HG03571 (cell line): Measurements from ENCODE around the gene TMEM163.
"Not testable (repeated sequence)": the region's sequence is repeated elsewhere in the genome, so short reads cannot be mapped to it uniquely, and the experiment has no call there.

Source experiments
- ATAC-seq: cut with Tn5 transposase; IDR thresholded peaks from one replicate; pipeline ENCODE4 v1.9.1; 2021; ENCODE audit not compliant: unreplicated experiment

TMEM163 gene

DNA sequence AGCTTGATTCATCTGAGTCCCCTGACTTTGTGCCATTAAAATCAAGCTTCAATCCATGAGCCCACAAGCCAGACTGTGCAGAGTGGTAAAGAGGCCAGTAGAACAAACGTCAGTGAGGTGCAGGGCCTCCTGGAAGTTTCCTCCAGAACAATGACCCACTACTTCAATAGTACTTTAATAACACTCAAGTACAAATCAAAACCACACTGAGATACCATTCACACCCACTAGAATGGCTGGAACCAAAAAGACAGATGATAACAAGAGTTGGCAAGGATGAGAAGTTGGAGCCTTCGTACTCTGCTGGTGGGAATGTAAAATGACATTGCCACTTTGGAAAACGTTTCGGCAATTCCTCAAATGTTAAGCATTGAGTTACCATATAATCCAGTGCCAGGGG is 181.1 kb downstream of the TMEM163 start:
- no peak for ATAC-seq

DNA sequence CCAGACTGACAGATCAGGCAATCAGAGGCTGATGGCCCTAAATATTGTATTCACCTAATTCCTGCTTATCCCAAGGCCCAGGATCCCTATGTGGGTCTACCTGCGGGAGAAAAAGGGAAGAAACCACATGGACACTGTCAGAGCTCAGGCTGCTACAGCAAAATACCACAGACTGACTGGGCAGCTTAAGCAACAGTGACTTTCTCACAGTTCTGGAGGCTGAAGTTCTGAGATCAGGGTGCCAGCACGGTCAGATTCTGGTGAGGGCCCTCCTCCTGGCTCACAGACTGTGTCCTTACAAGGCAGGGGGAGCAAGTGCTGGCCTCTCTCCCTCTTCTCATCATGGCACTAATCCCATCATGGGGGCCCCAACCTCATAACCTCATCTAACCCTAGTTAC is 181.7 kb downstream of the TMEM163 start:
- ATAC-seq = no peak

DNA sequence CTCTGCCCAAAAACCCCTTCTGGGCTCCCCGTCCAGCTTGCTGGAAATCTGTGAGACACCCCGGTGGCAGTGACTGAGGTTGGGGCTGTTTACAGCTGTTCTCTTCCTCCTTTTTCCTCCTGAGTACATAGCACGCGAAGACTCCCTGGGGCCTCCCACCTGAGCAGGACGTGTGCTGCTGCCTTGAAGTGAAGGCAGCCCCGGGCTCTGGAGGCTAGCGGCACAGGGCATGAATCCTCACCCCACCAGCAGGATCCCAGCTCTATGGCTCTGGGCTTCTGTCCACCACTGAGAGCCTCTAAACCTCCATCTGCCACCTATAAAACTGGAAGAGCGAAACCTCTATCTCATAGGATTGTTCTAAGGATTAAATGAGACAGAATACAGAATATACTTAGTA is 182.5 kb downstream of the TMEM163 start:
- no peak for ATAC-seq

DNA sequence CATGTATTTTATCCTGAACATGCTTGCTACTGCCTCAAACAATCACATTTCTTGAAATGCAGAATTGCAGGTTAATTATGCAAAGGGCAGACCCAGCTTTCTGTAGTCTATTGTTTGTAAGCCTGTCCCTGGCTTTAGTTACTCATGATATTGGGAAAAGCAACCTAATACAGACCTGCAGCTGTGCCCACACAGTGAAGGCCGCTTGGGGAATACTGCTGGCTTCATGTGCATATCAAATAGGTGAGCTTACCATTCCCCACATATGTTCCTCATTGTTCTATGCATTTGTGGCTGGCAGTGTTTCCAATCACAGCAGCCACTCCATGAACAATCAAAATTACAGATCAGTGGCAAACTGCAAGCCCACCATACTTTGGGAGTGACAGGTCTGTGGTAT is 186.3 kb downstream of the TMEM163 start:
- ATAC-seq = no peak

DNA sequence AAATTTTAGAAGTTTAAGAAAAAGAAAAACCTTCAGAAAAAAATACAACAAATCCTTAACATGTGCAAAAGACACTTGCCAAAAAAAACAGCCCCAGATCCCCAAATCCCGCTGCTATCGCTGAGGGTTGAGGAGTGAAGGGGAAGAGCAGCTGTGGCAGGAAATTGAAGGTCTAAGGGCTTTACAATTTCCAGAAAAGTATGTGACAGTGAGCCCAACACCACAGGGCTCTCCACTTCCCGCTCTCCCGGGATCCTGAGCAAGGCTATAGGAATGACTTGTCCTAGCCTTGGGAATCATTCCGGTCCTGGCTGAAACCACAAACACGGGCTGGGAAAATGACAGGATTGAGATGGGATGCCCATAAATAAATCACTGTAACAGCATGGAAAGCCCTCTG is 191.4 kb downstream of the TMEM163 start:
- ATAC-seq = no peak

DNA sequence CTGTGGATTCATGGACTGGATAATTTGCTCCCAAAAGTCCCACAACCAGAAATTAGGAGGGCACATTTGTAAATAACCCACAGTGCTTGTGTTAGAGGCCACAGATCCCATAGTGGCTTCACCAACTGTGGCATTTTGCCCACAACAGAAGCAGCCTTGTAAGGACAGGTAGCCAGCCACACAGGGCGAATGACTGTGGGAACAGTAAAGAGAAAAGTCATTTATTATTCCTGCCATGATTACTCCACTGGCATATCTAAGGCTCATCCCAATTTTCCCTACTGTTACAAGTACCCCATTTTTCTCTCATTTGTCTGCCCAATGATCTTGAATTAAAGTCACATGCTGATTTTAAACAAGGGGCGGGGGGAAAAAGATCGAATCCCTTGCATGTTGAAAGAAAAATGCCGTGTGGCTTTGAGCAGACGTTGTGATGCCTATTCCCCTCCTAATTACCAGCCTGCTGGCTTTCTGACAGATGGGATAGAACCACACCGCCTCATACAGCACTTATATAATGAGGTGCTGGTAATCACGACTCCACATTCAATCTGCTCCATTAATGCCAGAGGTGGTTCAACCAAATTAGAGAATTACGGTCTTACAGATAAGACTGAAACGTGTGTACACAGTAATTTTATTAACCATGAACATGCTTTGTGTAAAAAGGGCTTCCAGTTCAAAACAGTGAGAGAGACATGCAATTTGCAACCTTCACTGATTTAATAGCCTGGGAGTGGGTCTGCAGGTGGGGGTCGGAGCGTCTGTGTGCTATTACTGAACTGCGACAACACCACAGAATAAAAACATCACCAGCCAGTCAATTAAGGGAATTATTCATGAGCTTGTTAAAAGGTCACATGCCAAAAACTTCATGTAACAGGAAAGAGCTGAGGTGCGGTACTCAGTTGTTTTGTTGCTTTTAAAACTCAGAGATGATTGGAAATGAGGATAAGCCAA is 196.0 kb downstream of the TMEM163 start:
- no peak for ATAC-seq

DNA sequence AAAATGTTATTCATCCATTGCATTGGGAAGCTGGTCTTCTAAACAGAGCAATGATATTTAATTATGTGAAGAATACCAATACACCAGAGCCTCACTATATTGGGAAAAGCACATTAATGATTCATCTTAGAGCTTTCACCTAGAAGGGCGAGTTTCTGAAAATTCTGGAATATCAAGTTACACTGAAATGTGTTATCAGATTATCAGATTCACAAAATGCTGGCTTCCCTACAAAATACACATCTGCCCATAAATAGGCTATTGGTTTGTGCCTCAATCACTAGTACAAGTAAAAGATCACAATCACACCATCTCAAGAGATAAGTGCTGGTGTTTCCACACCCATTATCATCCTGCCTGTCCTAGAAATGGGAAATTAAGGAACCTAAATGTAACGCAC is 200.7 kb downstream of the TMEM163 start:
- no peak for ATAC-seq

DNA sequence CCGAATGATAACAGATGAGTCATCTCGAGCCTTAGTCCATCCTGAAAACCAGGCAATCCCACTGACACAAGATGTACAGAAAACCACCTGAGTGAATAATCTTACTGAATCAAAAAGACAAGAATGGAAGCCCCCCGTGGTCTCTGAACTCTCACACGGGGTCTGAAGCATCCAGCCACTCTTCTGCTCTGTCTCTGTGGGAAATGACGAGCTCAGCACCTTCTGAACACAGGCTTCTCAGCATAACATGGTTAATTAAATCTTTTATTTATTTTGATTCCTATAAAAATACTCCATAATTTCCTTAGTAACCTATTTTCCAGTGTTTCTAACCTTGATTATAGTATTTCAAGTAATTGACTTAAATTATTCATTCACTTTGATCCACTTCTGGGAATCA is 203.7 kb downstream of the TMEM163 start:
- ATAC-seq = no peak

DNA sequence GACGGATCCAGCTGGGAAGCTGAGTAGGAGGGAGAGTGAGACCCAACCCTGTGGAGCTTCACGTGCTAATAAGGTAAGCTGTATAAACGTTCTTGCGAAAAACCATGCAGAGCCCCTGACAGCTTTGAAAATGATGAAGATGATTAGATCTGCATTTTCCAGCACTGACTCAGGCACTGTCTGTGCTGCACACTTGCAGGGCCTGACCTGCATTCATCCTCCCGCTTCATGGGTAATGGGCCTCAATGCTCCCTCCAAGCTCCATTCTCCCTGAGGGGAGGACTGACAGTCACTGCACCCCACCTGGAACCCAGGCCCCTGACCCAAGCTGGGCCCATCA is 205.4 kb downstream of the TMEM163 start:
- ATAC-seq = no peak

DNA sequence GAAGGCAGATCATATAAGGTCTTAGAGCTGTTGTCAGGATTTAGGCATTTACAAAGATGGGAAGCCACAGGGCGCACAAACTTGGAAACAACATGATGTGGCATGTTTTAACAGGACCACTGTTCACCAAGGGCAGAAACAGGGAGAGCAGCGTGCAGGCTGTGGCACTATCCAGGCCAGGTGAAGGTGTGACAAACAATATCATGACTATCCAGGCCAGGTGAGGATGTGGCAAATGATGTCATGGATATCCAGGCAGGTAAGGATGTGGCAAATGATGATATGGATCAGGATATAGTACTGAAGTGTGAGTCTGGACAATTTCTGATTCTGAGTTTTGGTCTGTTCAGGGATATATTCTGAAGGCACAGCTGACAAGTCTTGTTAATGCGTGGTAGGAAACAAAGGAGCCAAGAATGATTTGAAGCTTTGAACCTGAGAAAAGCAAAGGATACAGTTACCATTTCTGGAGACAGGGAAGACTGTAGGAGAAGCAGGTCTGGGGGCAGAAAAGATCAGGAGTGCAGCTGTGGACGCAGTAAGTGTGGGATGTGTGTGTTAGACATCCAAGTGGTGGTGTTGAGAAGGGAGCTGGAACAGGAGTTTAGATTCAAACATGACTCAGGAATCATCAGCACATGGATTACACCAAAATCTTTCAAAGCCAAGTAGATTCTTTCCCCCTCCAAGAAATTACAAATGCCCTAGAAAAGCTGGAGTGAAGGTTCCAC is 205.9 kb downstream of the TMEM163 start:
- no peak for ATAC-seq

DNA sequence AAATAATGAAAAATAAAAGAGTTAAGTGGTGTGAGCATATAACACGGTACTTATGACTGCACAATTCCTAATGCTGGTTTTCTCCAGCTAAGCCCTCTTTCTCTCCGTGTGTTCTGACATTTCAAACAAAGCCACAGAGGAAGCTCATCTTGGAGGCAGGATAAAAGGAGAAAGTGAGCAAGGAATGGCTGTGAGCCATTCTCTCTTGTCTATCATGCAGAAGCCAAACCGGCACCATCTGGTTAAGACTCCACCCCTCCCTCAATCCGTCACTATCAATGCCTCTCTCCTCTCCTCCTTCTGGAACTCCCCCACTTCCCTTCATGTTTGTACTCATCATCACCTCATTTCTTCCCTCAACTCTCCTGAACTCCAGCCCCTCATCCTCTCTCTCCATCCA is 210.4 kb downstream of the TMEM163 start:
- ATAC-seq = no peak

DNA sequence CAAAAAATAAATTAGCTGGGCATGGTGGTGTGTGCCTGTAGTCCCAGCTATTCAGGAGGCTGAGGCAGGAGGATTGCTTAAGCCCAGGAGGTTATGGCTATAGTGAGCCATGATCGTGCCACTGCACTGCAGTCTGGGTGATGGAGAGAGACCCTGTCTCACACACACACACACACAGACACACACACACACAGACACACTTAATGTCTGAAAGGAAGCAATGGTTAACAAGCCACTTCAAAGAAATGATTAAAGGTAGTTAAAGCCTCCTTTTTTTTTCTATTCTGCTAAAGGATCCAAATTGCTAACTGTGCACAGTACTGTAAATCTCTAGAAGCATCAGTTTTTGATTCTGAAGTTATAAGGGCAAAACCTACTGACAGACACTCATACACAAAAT is 211.1 kb downstream of the TMEM163 start:
- ATAC-seq = no peak

DNA sequence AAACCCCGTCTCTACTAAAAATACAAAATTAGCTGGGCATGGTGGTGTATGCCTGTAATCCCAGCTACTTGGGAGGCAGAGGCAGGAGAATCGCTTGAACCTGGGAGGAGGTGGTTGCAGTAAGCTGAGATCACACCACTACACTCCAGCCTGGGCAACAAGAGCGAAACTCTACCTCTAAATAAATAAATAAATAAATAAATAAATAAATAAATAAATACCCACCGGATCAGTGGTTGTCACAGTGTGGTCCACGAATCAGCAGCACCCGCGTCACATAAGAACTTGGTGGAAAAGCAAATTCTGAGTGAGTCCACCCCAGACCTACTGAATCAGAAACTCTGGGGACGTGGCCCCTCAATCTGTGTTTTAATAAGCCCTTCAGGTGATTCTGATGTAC is 211.6 kb downstream of the TMEM163 start:
- ATAC-seq = not testable (repeated sequence)

DNA sequence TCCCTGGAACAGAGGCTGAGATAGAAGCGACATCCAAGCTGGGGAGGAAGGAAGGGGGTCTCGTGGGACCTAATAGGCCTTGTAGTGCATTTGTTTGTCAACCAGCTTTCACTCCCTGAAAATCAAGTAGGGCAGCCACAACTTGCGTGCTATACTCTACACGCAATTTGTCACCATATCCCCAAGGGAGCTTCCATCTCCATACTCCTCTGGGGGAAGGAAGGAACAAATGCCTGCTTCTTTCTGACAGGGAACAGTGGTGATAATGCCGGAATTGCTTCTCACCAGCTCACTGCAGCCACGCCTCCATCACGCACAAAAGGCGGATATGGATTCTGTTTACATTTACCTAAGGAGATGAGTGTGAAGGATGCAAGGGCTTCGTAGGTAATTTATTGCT is 213.4 kb downstream of the TMEM163 start:
- ATAC-seq = no peak

DNA sequence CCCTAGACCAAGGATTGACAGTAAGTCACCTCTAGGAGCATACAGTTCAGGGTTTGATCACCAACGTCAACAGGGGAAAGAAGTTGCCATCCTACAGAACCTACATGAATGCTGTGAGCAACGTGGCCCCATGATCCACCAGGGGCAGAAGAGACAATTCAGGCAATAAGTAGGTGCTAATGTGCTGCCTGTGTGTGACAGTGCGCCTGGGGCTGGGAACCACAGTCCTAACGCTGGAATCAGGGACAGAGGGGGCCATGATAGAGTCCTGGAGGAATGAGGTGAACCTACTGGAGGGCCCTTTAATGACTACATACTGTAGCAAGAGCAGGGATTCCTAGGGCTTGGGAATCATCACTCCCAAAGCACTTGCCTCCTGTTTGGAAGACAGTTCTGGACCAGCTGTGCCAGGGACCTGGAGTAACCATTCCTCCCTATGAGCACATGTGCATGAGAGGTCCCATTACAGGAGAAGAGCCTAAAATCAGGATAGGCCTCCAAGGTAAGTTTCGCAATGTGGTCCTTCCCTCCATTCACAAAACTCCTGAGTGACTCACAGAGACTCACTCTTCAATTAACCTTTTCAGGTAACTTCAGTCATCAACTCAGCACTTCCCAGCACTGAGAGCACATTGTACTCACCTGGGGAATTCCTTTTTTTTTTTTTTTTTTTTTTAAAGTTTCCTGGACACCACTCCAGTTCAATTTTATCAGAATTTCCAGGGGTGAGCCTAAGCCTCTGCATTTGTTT is 214.0 kb downstream of the TMEM163 start:
- ATAC-seq = no peak

DNA sequence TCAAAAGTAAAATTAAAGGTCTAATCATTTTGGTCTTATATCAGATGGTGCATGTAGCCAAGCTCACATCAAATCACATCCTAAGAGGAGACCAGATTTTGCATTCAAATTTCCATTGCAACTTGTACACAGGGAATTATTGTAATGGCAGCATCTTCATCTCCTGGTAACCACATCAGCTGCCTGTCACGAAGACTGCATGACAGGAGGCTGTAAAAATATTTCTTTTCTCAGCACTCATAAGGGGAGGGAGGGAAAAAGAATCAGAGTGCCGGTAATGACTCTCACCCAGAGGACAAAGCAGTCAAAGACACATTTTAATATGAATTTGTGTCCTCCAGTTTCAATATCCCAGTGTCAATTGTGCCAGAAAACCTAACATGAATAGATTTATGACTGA is 216.7 kb downstream of the TMEM163 start:
- ATAC-seq = no peak

DNA sequence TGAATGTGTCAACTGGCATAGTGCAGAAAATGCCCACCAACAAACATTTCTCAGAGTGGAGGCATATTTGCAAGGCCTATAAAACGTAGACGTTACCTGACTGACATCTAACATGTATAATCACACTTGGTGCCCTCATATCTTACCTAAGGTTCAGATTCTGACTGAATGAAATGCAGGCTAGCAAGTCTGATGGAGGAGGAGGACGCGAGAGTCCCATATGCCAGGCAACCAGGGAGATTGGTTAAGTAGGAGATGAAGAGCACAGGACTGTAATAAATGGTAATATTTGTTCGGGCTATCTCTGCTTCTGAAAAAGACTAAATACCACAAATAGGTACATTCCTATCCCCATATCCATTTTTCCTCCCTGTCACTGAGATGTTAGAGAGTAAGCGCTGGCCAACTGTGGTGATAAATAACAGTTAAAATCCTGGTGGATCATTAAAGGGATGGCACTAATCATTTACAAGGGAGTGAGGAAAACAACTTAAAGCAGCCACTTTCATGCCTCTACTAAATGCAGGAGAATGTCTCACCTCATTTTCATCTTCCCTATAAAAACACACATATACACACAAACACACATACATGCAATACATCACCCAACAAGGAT is 217.2 kb downstream of the TMEM163 start:
- ATAC-seq = no peak

DNA sequence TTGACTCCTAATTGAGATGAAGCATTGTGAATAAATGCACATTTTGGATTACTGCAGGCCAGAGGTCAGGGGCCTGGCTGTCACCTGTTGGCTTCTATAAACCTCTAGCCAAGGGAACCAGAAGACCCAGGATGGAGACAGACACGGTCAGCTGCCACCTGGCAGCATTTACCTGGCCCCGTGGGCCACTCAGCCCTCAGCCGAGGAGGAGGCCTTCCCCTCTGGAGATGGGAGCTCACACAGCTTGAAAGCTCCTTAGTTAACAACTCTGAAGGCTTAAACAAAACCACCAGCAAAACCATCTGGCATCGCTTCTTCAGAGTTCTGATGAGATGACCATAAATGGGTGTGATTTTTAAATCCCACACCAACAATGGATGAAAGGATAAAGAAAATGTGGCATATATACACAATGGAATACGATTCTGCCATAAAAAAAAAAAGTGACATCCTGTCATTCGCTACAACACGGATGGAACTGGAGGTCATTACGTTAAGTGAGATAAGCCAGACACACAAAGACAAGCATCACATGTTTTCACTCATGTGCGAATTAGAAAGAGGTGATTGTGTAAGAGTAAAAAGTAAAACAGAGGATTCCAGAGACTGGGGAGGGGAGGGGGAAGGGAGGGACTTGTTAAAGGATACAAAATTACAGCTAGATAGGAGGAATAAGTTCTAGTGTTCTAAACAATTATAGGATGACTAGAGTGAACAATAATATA is 218.4 kb downstream of the TMEM163 start:
- ATAC-seq = no peak

DNA sequence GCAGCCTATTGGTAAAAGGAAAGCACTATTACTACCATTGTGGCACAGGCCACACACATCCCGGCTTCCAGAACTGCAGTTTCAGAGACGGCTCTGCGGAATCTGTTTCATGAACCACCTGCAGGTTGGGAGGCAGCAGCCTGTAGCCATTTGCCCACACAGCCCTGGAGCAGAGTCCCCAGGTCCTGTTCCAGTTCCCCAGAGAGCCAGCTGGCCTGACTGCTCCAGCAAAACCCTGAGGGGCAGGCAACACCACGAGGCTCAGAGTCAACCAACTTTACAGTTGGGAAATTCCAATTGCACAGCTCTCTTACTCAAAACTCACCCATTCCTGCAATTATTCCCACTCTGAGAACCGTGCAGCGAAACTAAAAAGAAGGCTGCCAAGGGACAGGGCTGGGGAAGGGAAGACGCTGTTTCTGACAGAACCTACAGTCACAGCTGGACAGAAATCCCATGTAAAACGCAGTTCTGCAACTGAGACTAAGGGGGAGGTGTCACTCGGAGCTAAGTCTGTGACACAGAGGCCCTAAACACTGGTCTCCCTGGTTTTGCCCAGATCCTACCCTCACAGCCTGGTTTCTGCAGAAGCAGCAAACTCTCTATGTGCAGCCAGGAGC is 219.4 kb downstream of the TMEM163 start:
- no peak for ATAC-seq

DNA sequence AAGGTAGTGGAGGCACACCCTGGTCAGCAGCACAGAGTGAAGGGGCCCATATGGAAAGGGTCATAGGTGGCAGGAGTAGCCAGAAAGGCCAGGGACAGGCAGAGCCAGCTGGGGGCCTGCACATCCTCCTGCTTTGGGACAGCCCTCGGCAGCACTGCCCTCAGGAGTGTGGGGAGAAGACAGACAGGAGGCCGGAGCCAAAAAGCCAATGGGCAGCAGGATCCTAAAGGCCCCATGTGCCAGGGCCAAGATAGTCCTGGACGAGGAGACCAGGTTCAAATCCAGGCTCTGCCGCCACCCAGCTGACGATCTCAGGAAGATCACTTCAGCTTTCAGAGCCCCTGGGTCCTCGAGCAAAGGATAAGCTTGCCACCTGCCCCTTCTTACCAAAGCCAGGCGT is 220.1 kb downstream of the TMEM163 start:
- no peak for ATAC-seq
